ENCODE data around the gene SLC7A10.
A peak's percentile ranks its signal among the peaks of the same experiment; 100 is the strongest.

Gene SLC7A10

GRCh38 chr19:33220735-33221134 lies 4.9 kb downstream of the SLC7A10 start:
- no peak overlapping the region for H3K27ac ChIP-seq (ENCODE audit: low read length)
- no peak overlapping the region for H3K4me2 ChIP-seq (ENCODE audit: insufficient read depth, low read length)
- H2AFZ ChIP-seq (ENCODE audit: low read depth, low read length): no peak overlapping the region
- H3K79me2 ChIP-seq (ENCODE audit: insufficient read depth, low read length): no peaks in the 10 kb centered on the region
- H4K20me1 ChIP-seq (ENCODE audit: insufficient read depth, low read length): no peaks in the 10 kb centered on the region
- H3K9ac ChIP-seq (ENCODE audit: low read depth, low read length): no peak overlapping the region
- no peak for ATAC-seq (ENCODE audit: insufficient read depth, low read depth)
- H3K9me3 ChIP-seq (ENCODE audit: insufficient read depth, low read length, severe bottlenecking): no peaks in the 10 kb centered on the region
- H3K27me3 ChIP-seq (ENCODE audit: insufficient read depth, low read length, poor library complexity): no peaks in the 10 kb centered on the region
- no peak for DNase-seq
- H3K36me3 ChIP-seq (ENCODE audit: insufficient read depth, low read length): no peaks in the 10 kb centered on the region
- H3K4me1 ChIP-seq (ENCODE audit: insufficient read depth, low read length): no peaks in the 10 kb centered on the region
- TF ChIP-seq CTCF (IDR thresholded peaks at IDR 0.05; ENCODE audit: borderline replicate concordance, extremely low read depth, low read length, poor library complexity, severe bottlenecking) (no peak), EZH2 (IDR thresholded peaks at IDR 0.05; ENCODE audit: borderline replicate concordance, low read depth, low read length, severe bottlenecking) (no peak)
- no peak overlapping the region for H3K4me3 ChIP-seq (ENCODE audit: low read depth in 1 of 2, low read length in 2 of 2)

GRCh38 chr19:33220115-33220514 lies 5.5 kb downstream of the SLC7A10 start:
- no peak for DNase-seq
- H3K4me2 ChIP-seq (ENCODE audit: insufficient read depth, low read length): no peak overlapping the region
- no peak for ATAC-seq (ENCODE audit: insufficient read depth, low read depth)
- H3K27ac ChIP-seq (ENCODE audit: low read length): no peak overlapping the region
- H3K27me3 ChIP-seq (ENCODE audit: insufficient read depth, low read length, poor library complexity): no peaks in the 10 kb centered on the region
- no peak overlapping the region for H3K9ac ChIP-seq (ENCODE audit: low read depth, low read length)
- H3K79me2 ChIP-seq (ENCODE audit: insufficient read depth, low read length): no peaks in the 10 kb centered on the region
- H3K4me1 ChIP-seq (ENCODE audit: insufficient read depth, low read length): no peaks in the 10 kb centered on the region
- no peaks in the 10 kb centered on the region for H3K36me3 ChIP-seq (ENCODE audit: insufficient read depth, low read length)
- H4K20me1 ChIP-seq (ENCODE audit: insufficient read depth, low read length): no peaks in the 10 kb centered on the region
- TF ChIP-seq EZH2 (IDR thresholded peaks at IDR 0.05; ENCODE audit: borderline replicate concordance, low read depth, low read length, severe bottlenecking): no peak
- H2AFZ ChIP-seq (ENCODE audit: low read depth, low read length): no peak overlapping the region
- H3K4me3 ChIP-seq (ENCODE audit: low read depth in 1 of 2, low read length in 2 of 2): no peak overlapping the region
- H3K9me3 ChIP-seq (ENCODE audit: insufficient read depth, low read length, severe bottlenecking): no peaks in the 10 kb centered on the region

GRCh38 chr19:33219261-33219815 lies 6.3 kb downstream of the SLC7A10 start:
- no peaks in the 10 kb centered on the region for H4K20me1 ChIP-seq (ENCODE audit: insufficient read depth, low read length)
- ATAC-seq (ENCODE audit: insufficient read depth, low read depth) (no peak), DNase-seq (no peak)
- no peaks in the 10 kb centered on the region for H3K27me3 ChIP-seq (ENCODE audit: insufficient read depth, low read length, poor library complexity)
- no peaks in the 10 kb centered on the region for H3K79me2 ChIP-seq (ENCODE audit: insufficient read depth, low read length)
- H3K9me3 ChIP-seq (ENCODE audit: insufficient read depth, low read length, severe bottlenecking): no peaks in the 10 kb centered on the region
- no peaks in the 10 kb centered on the region for H3K36me3 ChIP-seq (ENCODE audit: insufficient read depth, low read length)
- no peak for TF ChIP-seq EZH2 (IDR thresholded peaks at IDR 0.05; ENCODE audit: borderline replicate concordance, low read depth, low read length, severe bottlenecking)
- TF ChIP-seq CTCF (IDR thresholded peaks at IDR 0.05; ENCODE audit: borderline replicate concordance, extremely low read depth, low read length, poor library complexity, severe bottlenecking): peak; percentile 38
- H2AFZ ChIP-seq (ENCODE audit: low read depth, low read length): no peak overlapping the region
- no peak overlapping the region for H3K4me2 ChIP-seq (ENCODE audit: insufficient read depth, low read length)
- H3K27ac ChIP-seq (ENCODE audit: low read length): no peak overlapping the region
- no peak overlapping the region for H3K9ac ChIP-seq (ENCODE audit: low read depth, low read length)
- no peaks in the 10 kb centered on the region for H3K4me1 ChIP-seq (ENCODE audit: insufficient read depth, low read length)
- no peak overlapping the region for H3K4me3 ChIP-seq (ENCODE audit: low read depth in 1 of 2, low read length in 2 of 2)

GRCh38 chr19:33217881-33218280 lies 7.8 kb downstream of the SLC7A10 start:
- DNase-seq: no peak
- Histone ChIP-seq H3K9ac (ENCODE audit: low read depth, low read length) (no peak overlapping the region), H3K27ac (ENCODE audit: low read length) (no peak overlapping the region), H3K9me3 (ENCODE audit: insufficient read depth, low read length, severe bottlenecking) (no peaks in the 10 kb centered on the region), H3K4me1 (ENCODE audit: insufficient read depth, low read length) (no peaks in the 10 kb centered on the region), H3K4me2 (ENCODE audit: insufficient read depth, low read length) (no peak overlapping the region), H2AFZ (ENCODE audit: low read depth, low read length) (no peak overlapping the region), H3K79me2 (ENCODE audit: insufficient read depth, low read length) (no peaks in the 10 kb centered on the region), H4K20me1 (ENCODE audit: insufficient read depth, low read length) (no peaks in the 10 kb centered on the region), H3K27me3 (ENCODE audit: insufficient read depth, low read length, poor library complexity) (no peaks in the 10 kb centered on the region), H3K4me3 (ENCODE audit: low read depth in 1 of 2, low read length in 2 of 2) (no peak overlapping the region), H3K36me3 (ENCODE audit: insufficient read depth, low read length) (no peaks in the 10 kb centered on the region)
- TF ChIP-seq CTCF (IDR thresholded peaks at IDR 0.05; ENCODE audit: borderline replicate concordance, extremely low read depth, low read length, poor library complexity, severe bottlenecking): no peak
- no peak for TF ChIP-seq EZH2 (IDR thresholded peaks at IDR 0.05; ENCODE audit: borderline replicate concordance, low read depth, low read length, severe bottlenecking)
- ATAC-seq (ENCODE audit: insufficient read depth, low read depth): no peak
